HepG2 (cell line): ENCODE results near the gene ATRIP.

Experiments used
- CTCF ChIP-seq: sonication (generic); formaldehyde crosslinking; IDR thresholded peaks from 2 replicates; pipeline ENCODE4 v1.5.0; 2020; ENCODE audit warnings: mild to moderate bottlenecking, missing genetic modification reagents, moderate library complexity
- EZH2 ChIP-seq: conservative IDR thresholded peaks from 2 replicates; pipeline ENCODE4 v1.6.1; 2012; ENCODE audit warnings: mild to moderate bottlenecking, low read depth, low read length, moderate library complexity
- MAX ChIP-seq: IDR thresholded peaks from 2 replicates; pipeline ENCODE4 v1.6.1; 2012; ENCODE audit warnings: inconsistent platforms
- NFIC ChIP-seq: IDR thresholded peaks from 2 replicates; pipeline ENCODE4 v1.6.1; 2012; ENCODE audit warnings: mild to moderate bottlenecking, low read length, inconsistent platforms
- NFYB ChIP-seq: sonication (generic); formaldehyde crosslinking; IDR thresholded peaks from 2 replicates; pipeline ENCODE4 v1.4.0; 2020; ENCODE audit warnings: missing genetic modification reagents
- NR3C1 ChIP-seq: sonication (generic); formaldehyde crosslinking; IDR thresholded peaks from 2 replicates; pipeline ENCODE4 v1.4.0; 2020; ENCODE audit warnings: missing genetic modification reagents
- SRF ChIP-seq: IDR thresholded peaks from 2 replicates; pipeline ENCODE4 v1.6.1; 2011; ENCODE audit warnings: mild to moderate bottlenecking, low read depth, low read length, moderate library complexity
- YEATS4 ChIP-seq: sonication (generic); formaldehyde crosslinking; IDR thresholded peaks from 2 replicates; pipeline ENCODE4 v1.4.0; 2020; ENCODE audit warnings: missing genetic modification reagents, borderline replicate concordance
- ZBTB33 ChIP-seq: sonication (generic); formaldehyde crosslinking; IDR thresholded peaks from 2 replicates; pipeline ENCODE4 v1.4.0; 2020; ENCODE audit warnings: missing genetic modification reagents
- ZBTB49 ChIP-seq: sonication (generic); formaldehyde crosslinking; IDR thresholded peaks from 2 replicates; pipeline ENCODE4 v1.4.0; 2020; ENCODE audit warnings: missing genetic modification reagents, borderline replicate concordance
- ZNF10 ChIP-seq: sonication (generic); formaldehyde crosslinking; IDR thresholded peaks from 2 replicates; pipeline ENCODE4 v1.4.0; 2020; ENCODE audit warnings: mild to moderate bottlenecking, low read depth, missing genetic modification reagents, borderline replicate concordance
- ZNF3 ChIP-seq: IDR thresholded peaks from 2 replicates; pipeline ENCODE4 v1.7.0; 2017; ENCODE audit warnings: inconsistent platforms

GRCh38 chr3:48427630-48427962 lies 18.9 kb upstream of the ATRIP start:
- TF ChIP-seq NFIC (no peak), CTCF (CRISPR knock-in tag) (no peak), NR3C1 (CRISPR knock-in tag) (no peak), EZH2 (no peak), YEATS4 (CRISPR knock-in tag) (no peak), ZBTB33 (CRISPR knock-in tag) (no peak), MAX (no peak), ZNF10 (CRISPR knock-in tag) (no peak), SRF (no peak), ZNF3 (no peak), ZBTB49 (CRISPR knock-in tag) (no peak), NFYB (no peak)
